GM12874 (cell line): ENCODE results near the gene USP36.

Source experiments
- TF ChIP-seq, protein P1 (sequence below): IDR thresholded peaks from 2 replicates; pipeline ENCODE4 v1.5.1; 2011; ENCODE audit warnings: low read depth, mild to moderate bottlenecking, control low read depth, low read length, moderate library complexity; ENCODE audit not compliant: insufficient read depth

Gene USP36

DNA sequence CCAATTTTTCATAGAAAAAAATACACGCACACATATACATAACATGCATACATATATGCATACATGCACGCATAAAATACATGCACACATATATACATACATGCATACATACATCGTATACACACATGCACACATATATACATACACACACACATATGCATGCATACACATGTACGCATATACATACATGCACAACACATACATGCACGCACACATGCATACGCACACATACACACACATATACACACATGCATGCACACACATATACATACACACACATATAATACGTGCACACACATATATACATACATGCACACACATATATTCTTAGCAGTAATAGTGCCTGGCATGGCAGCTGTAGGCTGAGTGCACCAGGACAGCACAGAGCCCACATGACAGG, 24.9 kb downstream of the USP36 start:
- TF ChIP-seq, protein P1, sequence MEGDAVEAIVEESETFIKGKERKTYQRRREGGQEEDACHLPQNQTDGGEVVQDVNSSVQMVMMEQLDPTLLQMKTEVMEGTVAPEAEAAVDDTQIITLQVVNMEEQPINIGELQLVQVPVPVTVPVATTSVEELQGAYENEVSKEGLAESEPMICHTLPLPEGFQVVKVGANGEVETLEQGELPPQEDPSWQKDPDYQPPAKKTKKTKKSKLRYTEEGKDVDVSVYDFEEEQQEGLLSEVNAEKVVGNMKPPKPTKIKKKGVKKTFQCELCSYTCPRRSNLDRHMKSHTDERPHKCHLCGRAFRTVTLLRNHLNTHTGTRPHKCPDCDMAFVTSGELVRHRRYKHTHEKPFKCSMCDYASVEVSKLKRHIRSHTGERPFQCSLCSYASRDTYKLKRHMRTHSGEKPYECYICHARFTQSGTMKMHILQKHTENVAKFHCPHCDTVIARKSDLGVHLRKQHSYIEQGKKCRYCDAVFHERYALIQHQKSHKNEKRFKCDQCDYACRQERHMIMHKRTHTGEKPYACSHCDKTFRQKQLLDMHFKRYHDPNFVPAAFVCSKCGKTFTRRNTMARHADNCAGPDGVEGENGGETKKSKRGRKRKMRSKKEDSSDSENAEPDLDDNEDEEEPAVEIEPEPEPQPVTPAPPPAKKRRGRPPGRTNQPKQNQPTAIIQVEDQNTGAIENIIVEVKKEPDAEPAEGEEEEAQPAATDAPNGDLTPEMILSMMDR, result no peak

DNA sequence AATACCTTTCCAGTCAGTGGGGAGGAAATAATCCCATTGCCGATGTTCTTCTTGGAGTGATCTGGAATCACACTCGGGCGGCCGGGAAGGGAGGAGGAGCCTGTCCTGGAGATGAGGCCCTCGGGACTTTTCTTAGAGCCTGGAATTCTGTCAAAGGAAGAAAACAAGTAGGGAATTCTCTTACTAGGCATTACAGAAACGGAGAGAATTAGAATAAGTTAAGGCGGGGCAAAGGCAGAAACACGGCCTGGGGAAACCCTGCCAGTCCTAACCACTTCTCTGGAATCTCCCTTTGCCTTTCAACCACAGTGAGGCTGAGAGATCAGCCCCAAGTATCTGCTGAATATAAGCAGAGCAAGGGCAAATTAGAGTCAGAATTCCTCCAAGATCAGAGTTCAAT, 27.8 kb downstream of the USP36 start:
- TF ChIP-seq, protein P1, result no peak

DNA sequence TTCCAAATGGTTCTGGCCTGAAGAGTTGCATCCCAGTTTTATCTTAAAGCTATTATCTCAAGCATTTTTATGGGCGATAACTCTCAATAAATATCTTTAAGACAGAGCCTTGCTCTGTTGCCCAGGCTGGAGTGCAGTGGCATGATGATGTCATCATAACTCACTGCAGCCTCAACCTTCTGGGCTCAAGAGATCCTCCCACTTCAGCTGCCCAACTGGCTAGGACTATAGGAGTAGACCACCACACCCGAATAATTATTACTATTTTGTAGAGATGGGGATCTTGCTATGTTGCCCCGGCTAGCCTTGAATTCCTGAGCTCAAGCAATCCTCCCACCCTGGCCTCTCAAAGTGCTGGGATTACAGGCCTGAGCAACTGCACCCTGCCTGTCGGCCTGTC, 32.5 kb downstream of the USP36 start:
- TF ChIP-seq, protein P1, result no peak

DNA sequence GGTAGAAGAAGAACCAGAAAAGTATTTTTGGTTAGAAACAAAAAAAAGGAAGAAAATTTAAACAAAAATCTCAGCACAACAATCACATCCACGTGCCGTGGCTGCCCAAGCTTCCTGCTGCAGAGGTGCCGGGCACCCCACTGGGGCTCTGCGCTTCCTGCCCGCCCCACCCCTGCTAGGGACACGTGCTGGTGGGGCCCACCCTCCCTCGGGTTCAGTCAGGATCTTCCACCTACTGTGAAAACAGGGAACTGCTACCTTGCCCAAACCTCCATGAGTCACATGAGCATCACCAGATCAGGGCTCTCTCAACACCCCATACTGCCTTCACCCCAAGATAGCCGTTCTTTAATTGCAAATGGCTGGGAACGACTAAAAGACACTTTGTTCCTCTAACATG, 34.2 kb downstream of the USP36 start:
- TF ChIP-seq, protein P1, result no peak

DNA sequence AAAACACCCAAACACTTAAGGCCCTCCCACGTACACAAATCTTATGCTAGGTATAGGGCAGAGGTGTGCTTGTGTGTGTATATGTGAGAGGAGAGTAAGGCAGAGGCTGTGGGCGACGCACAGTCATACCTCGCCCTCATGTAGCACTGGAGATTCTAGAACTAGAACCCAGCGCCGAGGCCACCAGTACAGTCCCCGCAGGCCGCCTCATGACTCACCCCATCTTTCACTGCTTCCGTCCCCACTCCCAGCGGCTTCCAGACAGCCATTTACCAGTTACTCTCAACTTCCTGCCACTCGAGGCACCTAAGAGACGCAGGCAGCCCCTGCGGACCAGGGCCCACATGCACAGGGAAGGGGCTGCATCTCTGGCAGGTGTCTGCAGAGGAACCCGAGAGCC, 35.3 kb downstream of the USP36 start:
- TF ChIP-seq, protein P1, result no peak

DNA sequence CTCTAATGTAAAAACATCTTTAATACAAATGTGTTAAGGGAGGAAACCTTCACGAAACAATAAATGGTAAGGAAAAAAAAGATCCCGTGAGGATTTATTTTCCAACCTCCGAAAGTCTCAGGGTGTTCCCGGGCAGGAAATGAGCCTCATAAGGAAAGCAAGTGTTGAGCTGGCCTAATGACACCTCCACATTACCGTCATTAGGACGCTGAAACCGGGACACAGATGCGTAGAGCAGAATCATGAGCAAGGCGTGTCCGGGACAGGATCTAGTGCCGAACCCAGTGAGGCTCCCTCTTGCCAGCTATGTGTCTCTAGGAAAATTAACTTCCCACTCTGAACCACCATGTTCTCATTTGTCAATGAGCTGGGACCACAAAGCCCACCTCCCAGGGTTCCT, 35.8 kb downstream of the USP36 start:
- TF ChIP-seq, protein P1, result no peak

DNA sequence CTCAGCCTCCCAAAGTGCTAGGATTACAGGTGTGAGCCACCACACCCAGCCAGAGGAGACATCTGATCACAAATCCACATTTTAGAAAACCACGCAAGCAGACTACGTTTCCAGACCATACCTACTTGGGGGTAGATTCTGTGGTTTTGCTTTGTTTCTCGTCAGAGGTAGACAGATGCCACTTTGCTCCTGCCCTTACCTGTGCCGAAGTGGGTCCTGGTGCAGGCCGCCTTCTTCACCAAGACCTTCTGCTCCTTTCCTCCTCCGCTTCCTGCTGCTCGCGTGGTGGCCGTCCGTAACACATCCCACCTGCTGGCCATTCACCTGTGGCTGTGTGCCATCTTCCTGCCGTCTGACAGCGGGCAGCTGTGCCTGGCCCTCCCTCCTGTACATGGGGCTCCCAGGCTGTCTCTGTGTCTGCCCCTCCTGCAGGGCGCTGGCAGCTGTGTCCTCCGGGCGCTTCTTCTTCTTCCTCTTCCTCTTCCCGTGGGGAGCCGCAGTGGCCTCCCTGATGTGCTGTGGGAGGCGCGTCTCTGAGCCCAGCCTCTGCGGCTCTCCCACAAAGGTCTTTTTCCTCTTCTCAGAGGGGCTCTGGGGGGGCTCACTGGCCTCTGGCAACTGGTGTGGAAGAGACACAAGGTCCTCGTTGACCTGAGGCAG, 37.3 kb downstream of the USP36 start:
- TF ChIP-seq, protein P1, result no peak

DNA sequence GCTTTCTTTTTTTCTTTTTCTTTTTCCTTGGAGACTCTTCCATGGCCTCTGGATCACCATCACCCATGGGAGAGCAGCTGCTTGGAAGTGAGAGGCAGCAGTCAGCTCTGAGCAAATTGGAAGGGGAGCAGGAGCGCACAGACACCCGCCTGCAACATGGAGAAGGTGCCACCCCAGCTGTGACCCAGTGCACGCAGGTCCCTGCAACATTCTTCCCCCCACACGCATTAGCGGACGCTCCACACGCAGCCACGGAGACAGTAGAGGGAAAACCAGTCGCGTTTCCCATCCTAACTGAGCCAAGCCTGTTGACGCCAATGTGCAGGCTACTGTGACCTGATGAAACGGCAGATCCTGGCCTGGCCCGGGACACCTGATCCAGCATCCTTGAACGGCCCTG, 38.2 kb downstream of the USP36 start:
- TF ChIP-seq, protein P1, result no peak
